ENCODE results near the gene GUSB.

DNA sequence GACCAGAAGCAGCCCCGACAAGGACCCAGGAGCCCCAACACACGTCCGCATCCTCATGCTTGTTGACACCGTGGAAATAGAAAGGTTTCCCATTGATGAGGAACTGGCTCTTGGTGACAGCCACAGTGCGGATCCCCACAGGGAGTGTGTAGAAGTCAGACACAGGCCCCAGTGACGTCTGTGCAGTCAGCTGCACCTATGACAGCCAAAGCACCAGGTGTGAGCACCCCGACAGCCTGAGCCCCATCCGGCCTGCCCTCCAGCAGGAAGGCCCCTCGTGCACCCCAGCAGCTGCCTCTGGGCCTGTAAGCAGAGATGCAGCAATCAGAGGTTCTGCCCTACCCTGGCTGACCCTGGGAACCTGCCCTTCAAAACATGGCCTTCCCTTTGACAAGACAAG, 7.1 kb downstream of the GUSB start:
- TF ChIP-seq EZH2 (IDR thresholded peaks at IDR 0.05) = no peak
- TF ChIP-seq POLR2AphosphoS5 (IDR thresholded peaks at IDR 0.05; ENCODE audit: borderline replicate concordance, low read depth, low read length) = no peak
- TF ChIP-seq FOXP2 (optimal IDR thresholded peaks at IDR 0.05; ENCODE audit: control extremely low read depth, extremely low read length, insufficient read depth) = no peak

Data from SK-N-MC (cell line).